AG09309 (cell line): ENCODE data around the gene SPIRE1.
A peak's percentile ranks its signal among the peaks of the same experiment; 100 is the strongest.
"Not testable (repeated sequence)": the region's sequence is repeated elsewhere in the genome, so short reads cannot be mapped to it uniquely, and the experiment has no call there.

Experiments used
- DNase-seq: peaks from one replicate; pipeline ENCODE4 v3.0.0-alpha.2; 2010; ENCODE audit warnings: low read depth
- H3K4me3 ChIP-seq: 2 replicates; pipeline ENCODE4 v1.5.1; 2011; ENCODE audit warnings: mild to moderate bottlenecking, low read depth, low read length, moderate library complexity; ENCODE audit not compliant: control insufficient read depth
- CTCF ChIP-seq: IDR thresholded peaks from 2 replicates; pipeline ENCODE4 v1.5.1; 2011; ENCODE audit warnings: mild to moderate bottlenecking, low read depth, low read length, inconsistent platforms; ENCODE audit not compliant: insufficient read depth, control insufficient read depth; ENCODE audit errors: missing control alignments

The SPIRE1 gene

GRCh38 chr18:12559319-12559718 is 98.6 kb downstream of the SPIRE1 start:
- H3K4me3 ChIP-seq, result no peak overlapping the region
- no peak for DNase-seq
- TF ChIP-seq CTCF, result no peak

GRCh38 chr18:12556946-12557806 is 100.7 kb downstream of the SPIRE1 start:
- H3K4me3 ChIP-seq, result no peak overlapping the region
- no peak for TF ChIP-seq CTCF
- no peak for DNase-seq

GRCh38 chr18:12554796-12555388 is 103.0 kb downstream of the SPIRE1 start:
- no peak for DNase-seq
- no peak for TF ChIP-seq CTCF

GRCh38 chr18:12552879-12553242 is 105.0 kb downstream of the SPIRE1 start:
- no peak overlapping the region for H3K4me3 ChIP-seq
- TF ChIP-seq CTCF, result no peak
- no peak for DNase-seq

More at GRCh38 chr18:12554796-12555388, 103.0 kb downstream of the SPIRE1 start:
- H3K4me3 ChIP-seq, result no peak overlapping the region

- peak; percentile 63 for DNase-seq
- not testable (repeated sequence) for H3K4me3 ChIP-seq
These were observed 105.7 kb downstream of the SPIRE1 start for GRCh38 chr18:12551943-12552878.

GRCh38 chr18:12551466-12551865 is 106.4 kb downstream of the SPIRE1 start:
- not testable (repeated sequence) for H3K4me3 ChIP-seq, DNase-seq

GRCh38 chr18:12543697-12544096 is 114.2 kb downstream of the SPIRE1 start:
- H3K4me3 ChIP-seq, result no peak overlapping the region
- DNase-seq, result peak; percentile 17
- no peak for TF ChIP-seq CTCF
